Naive thymus-derived CD4-positive, alpha-beta T cell (primary cell): Measurements from ENCODE around the gene ITGB1BP2. TPM values are rescaled to one million over a fixed set of nuclear protein-coding genes. Genes with fewer than 3 reads are reported as not detected.
"Not testable (repeated sequence)": the region's sequence is repeated elsewhere in the genome, so short reads cannot be mapped to it uniquely, and the experiment has no call there.

Experiments used
- ATAC-seq: fragments of 150-1000 bp; cut with Tn5 transposase; 2 replicates; pipeline ENCODE4 v1.10.0; 2021; ENCODE audit warnings: mild to moderate bottlenecking, moderate library complexity
- CTCF ChIA-PET: fragments of 350-600 bp; sonication (Branson Sonifier 250); formaldehyde crosslinking; loops from one replicate; lab custom pipeline; 2021; ENCODE audit warnings: antibody characterized with exemption; lab: Charles Lee
- POLR2A ChIA-PET: fragments of 350-600 bp; sonication (Branson Sonifier 250); formaldehyde crosslinking; loops from one replicate; lab custom pipeline; 2021; ENCODE audit warnings: antibody characterized with exemption, inconsistent platforms; lab: Charles Lee
- DNase-seq, 9 donors: peaks; one replicate each; pipeline versions ENCODE4 v3.0.0 to v3.0.0-alpha.2; 2020 to 2022; ENCODE audit warnings: mixed read lengths in 1 of 9
- H3K27ac ChIP-seq: one replicate; pipeline ENCODE4 v1.7.0; 2013; ENCODE audit warnings: mild to moderate bottlenecking, low read depth, low read length, moderate library complexity
- H3K27me3 ChIP-seq, 2 donors: one replicate each; pipeline ENCODE4 v1.7.0; 2013; ENCODE audit warnings: low read length in 2 of 2, mild to moderate bottlenecking in 2 of 2, moderate library complexity in 2 of 2; ENCODE audit not compliant: control insufficient read depth in 2 of 2, insufficient read depth in 2 of 2
- H3K36me3 ChIP-seq, 3 experiments: 1 replicate in 2 of 3; 2 replicates in 1 of 3; pipeline ENCODE4 v1.7.0; 2013; ENCODE audit warnings: low read length in 3 of 3, mild to moderate bottlenecking in 3 of 3, moderate library complexity in 1 of 3; ENCODE audit not compliant: insufficient read depth in 3 of 3, control insufficient read depth in 2 of 3
- H3K4me1 ChIP-seq, 2 donors: one replicate each; pipeline ENCODE4 v1.7.0; 2013; ENCODE audit warnings: low read length in 2 of 2, mild to moderate bottlenecking in 2 of 2, moderate library complexity in 1 of 2; ENCODE audit not compliant: control insufficient read depth in 2 of 2, insufficient read depth in 2 of 2
- H3K4me3 ChIP-seq: 2 replicates; pipeline ENCODE4 v1.7.0; 2013; ENCODE audit warnings: mild to moderate bottlenecking, low read length
- H3K9me3 ChIP-seq, 3 experiments: 1 replicate in 2 of 3; 2 replicates in 1 of 3; pipeline ENCODE4 v1.7.0; 2013; ENCODE audit warnings: low read length in 3 of 3; ENCODE audit not compliant: control insufficient read depth in 2 of 3
- H3K27ac Mint-ChIP-seq, 9 donors: one replicate each; pipeline ENCODE4 v1.8.0; 2020 to 2022; ENCODE audit warnings: mixed read lengths in 9 of 9, mild to moderate bottlenecking in 8 of 9, moderate library complexity in 5 of 9, inconsistent platforms in 2 of 9
- H3K27me3 Mint-ChIP-seq, 5 donors: one replicate each; pipeline ENCODE4 v1.8.0; 2021 to 2022; ENCODE audit warnings: mixed read lengths in 5 of 5, mild to moderate bottlenecking in 1 of 5
- H3K36me3 Mint-ChIP-seq, 5 donors: one replicate each; pipeline ENCODE4 v1.8.0; 2020 to 2022; ENCODE audit warnings: mixed read lengths in 5 of 5, mild to moderate bottlenecking in 3 of 5, inconsistent platforms in 1 of 5
- H3K4me1 Mint-ChIP-seq, 7 donors: one replicate each; pipeline ENCODE4 v1.8.0; 2020 to 2022; ENCODE audit warnings: mixed read lengths in 7 of 7, mild to moderate bottlenecking in 3 of 7, inconsistent platforms in 1 of 7
- H3K4me3 Mint-ChIP-seq, 10 donors: one replicate each; pipeline ENCODE4 v1.8.0; 2020 to 2022; ENCODE audit warnings: mild to moderate bottlenecking in 10 of 10, mixed read lengths in 10 of 10, moderate library complexity in 6 of 10, inconsistent platforms in 2 of 10
- H3K9me3 Mint-ChIP-seq, 11 donors: one replicate each; pipeline ENCODE4 v1.8.0; 2020 to 2022; ENCODE audit warnings: mixed read lengths in 11 of 11, mild to moderate bottlenecking in 4 of 11, inconsistent platforms in 1 of 11, moderate library complexity in 1 of 11
- intact Hi-C, 2 donors: fragments of 100-400 bp; cut with micrococcal nuclease; formaldehyde crosslinking; loops; one replicate each; pipeline ENCODE4 v1.15.1; 2023
- polyA plus RNA-seq, 2 donors: library from polyadenylated mRNA; unstranded; fragments of 300-500 nt; fragmentation: Illumina TruSeq; gene quantifications; one replicate each; pipeline ENCODE4 v1.2.3, GENCODE V29; 2021
- total RNA-seq, 6 experiments: library from RNA in 5 of 6; stranded (reverse) in 5 of 6; gene quantifications; 1 replicate in 5 of 6; 2 replicates in 1 of 6; pipeline ENCODE4 v1.2.3 and lab custom pipeline; 2021 to 2026

The ITGB1BP2 gene
- total and polyA plus RNA-seq, 7 experiments from 2014 or later = 2.4 to 6.0 (median 4.6) TPM; not detected in 2

DNA sequence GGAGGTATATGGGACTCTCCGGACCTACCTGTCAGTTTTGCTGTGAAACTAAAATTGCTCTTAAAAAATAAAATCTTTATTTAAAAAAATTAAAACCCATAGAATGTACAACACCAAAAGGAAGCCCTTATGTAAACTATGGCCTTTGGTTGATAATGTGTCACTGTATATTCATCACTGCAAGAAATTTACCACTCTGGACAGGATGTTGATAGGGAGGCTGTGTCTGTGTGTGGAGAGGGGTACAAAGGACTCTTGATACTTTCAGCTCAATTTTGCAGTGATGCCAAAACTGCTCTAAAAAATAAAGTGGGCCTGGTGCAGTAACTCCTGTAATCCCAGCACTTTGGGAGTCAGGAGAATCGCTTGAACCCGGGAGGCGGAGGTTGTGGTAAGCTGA, 44.7 kb upstream of the ITGB1BP2 start:
- CTCF ChIA-PET = interaction anchor here (0.9 kb wide), 1 partner anchor 156 kb away, joined by 3 read pairs; no protein-coding TSS in a partner anchor
- H3K4me3 Mint-ChIP-seq = no peak overlapping the region

GRCh38 chrX:71268624-71269023, 32.9 kb upstream of the ITGB1BP2 start:
- H3K9me3 ChIP-seq, ATAC-seq, H3K27ac Mint-ChIP-seq, H3K9me3 Mint-ChIP-seq, H3K4me3 ChIP-seq, intact Hi-C loops, DNase-seq, H3K4me1 ChIP-seq, POLR2A ChIA-PET, CTCF ChIA-PET, H3K4me1 Mint-ChIP-seq, H3K27me3 ChIP-seq, H3K4me3 Mint-ChIP-seq, H3K27ac ChIP-seq, H3K36me3 Mint-ChIP-seq, H3K27me3 Mint-ChIP-seq, H3K36me3 ChIP-seq: not testable (repeated sequence)

More for the DNA sequence above, 44.7 kb upstream of the ITGB1BP2 start:
- Histone ChIP-seq H3K9me3 (no peaks in the 10 kb centered on the region), H3K4me3 (no peak overlapping the region), H3K4me1 (peaks cover 0 to 14% of the 10 kb centered on the region in 2 donors), H3K27ac (no peak overlapping the region), H3K27me3 (no peaks in the 10 kb centered on the region), H3K36me3 (peaks cover 0 to 3% (median 0%) of the 10 kb centered on the region in 3 experiments)
- intact Hi-C loops = no loop called here
- Mint-ChIP-seq H3K4me1 (peaks cover 0 to 20% (median 14%) of the 10 kb centered on the region in 7 donors), H3K27ac (no peak overlapping the region), H3K27me3 (no peaks in the 10 kb centered on the region), H3K36me3 (no peaks in the 10 kb centered on the region), H3K9me3 (peaks cover 0 to 3% (median 0%) of the 10 kb centered on the region in 11 donors)
- POLR2A ChIA-PET = interaction anchor here (0.7 to 3.9 kb wide), 2 partner anchors 26 to 44 kb away, joined by 3 to 38 read pairs; partner anchors contain the start of gene NONO
- ATAC-seq = no peak
- DNase-seq = no peak

DNA sequence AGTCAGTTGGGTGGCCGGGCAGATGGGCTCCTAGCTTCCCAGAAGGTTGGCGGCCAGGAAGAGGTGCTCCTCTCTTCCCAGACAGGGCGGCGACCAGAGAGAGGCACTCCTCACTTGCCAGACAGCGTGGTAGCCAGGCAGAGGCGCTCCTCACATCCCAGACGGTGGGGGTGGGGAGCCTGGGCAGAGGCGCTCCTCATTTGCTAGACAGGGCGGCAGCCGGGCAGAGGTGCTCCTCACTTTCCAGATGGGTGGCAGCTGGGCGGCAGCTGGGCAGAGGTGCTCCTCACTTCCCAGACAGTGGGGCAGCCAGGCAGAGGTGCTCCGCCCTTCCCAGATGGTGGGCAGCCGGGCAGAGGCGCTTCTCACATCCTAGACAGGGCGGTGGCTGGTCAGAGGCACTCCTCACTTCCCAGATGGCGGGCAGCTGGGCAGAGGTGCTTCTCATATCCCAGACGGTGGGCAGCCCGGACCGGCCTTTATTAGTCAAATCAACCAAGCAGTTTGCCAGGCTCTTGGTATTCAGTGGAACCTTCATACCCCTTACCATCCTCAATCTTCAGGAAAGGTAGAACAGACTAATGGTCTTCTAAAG, 31.7 kb upstream of the ITGB1BP2 start:
- H3K4me3 ChIP-seq = no peak overlapping the region
- Mint-ChIP-seq H3K4me3 (no peak overlapping the region), H3K9me3 (peaks cover 0 to 1% (median 0%) of the 10 kb centered on the region in 11 donors), H3K4me1 (peaks cover 0 to 2% (median 0%) of the 10 kb centered on the region in 7 donors), H3K36me3 (peaks cover 0 to 6% (median 0%) of the 10 kb centered on the region in 5 donors), H3K27ac (no peak overlapping the region), H3K27me3 (no peaks in the 10 kb centered on the region)
- H3K9me3 ChIP-seq = no peaks in the 10 kb centered on the region
- no peaks in the 10 kb centered on the region for H3K27me3 ChIP-seq
- ChIA-PET POLR2A (interaction anchor here (0.7 kb wide), 1 partner anchor 26 kb away, joined by 4 read pairs; no protein-coding TSS in a partner anchor), CTCF (no interaction called here)
- DNase-seq (no peak), ATAC-seq (no peak)
- no peaks in the 10 kb centered on the region for H3K4me1 ChIP-seq
- no peaks in the 10 kb centered on the region for H3K36me3 ChIP-seq
- H3K27ac ChIP-seq = no peak overlapping the region
- intact Hi-C loops = no loop called here

GRCh38 chrX:71272313-71272712, 29.2 kb upstream of the ITGB1BP2 start:
- H3K9me3 Mint-ChIP-seq = not testable (repeated sequence)

DNA sequence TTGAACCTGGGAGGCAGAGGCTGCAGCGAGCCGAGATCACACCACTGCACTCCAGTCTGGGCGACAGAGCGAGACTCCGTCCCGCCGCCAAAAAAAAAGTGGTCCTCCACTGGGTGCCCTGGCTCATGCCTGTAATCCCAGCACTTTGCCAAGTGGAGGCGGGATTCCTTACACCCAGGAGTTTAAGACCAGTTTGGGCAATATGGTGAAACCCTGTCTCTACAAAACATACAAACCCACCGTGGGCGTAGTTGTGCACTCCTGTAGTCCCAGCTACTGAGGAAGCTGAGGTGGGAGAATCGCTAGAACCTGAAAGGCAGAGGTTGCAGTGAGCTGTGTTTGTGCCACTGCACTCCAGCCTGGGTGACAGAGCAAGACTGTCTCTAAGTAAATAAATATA, 20.2 kb upstream of the ITGB1BP2 start:
- H3K27ac ChIP-seq, H3K4me3 ChIP-seq, CTCF ChIA-PET, H3K27me3 Mint-ChIP-seq, H3K4me3 Mint-ChIP-seq, ATAC-seq, H3K36me3 Mint-ChIP-seq, DNase-seq, POLR2A ChIA-PET, H3K9me3 Mint-ChIP-seq, H3K4me1 ChIP-seq, H3K36me3 ChIP-seq, H3K9me3 ChIP-seq, H3K27me3 ChIP-seq: not testable (repeated sequence)
- intact Hi-C loops = loop anchor here in 1 of 2 donors (10.0 kb wide), 1 partner anchor 826 kb away; no protein-coding TSS in a partner anchor
- Mint-ChIP-seq H3K4me1 (peaks cover 0 to 14% (median 10%) of the 10 kb centered on the region in 7 donors), H3K27ac (peak overlapping the region in 1 of 9 donors; percentile 18)

More at GRCh38 chrX:71272313-71272712, 29.2 kb upstream of the ITGB1BP2 start:
- H3K27ac Mint-ChIP-seq, intact Hi-C loops, H3K9me3 ChIP-seq, CTCF ChIA-PET, H3K4me1 ChIP-seq, H3K36me3 ChIP-seq, ATAC-seq, H3K4me3 Mint-ChIP-seq, H3K36me3 Mint-ChIP-seq, H3K27ac ChIP-seq, H3K27me3 Mint-ChIP-seq, POLR2A ChIA-PET, H3K27me3 ChIP-seq, H3K4me3 ChIP-seq, H3K4me1 Mint-ChIP-seq, DNase-seq: not testable (repeated sequence)

GRCh38 chrX:71282514-71283402, 18.8 kb upstream of the ITGB1BP2 start:
- Mint-ChIP-seq H3K4me1 (peaks cover 0 to 26% (median 13%) of the 10 kb centered on the region in 7 donors), H3K27me3 (peaks cover 0 to 3% (median 0%) of the 10 kb centered on the region in 5 donors), H3K27ac (peak overlapping the region; percentile 97 to 100 (median 99)), H3K4me3 (peak overlapping the region; percentile 94 to 99 (median 98)), H3K9me3 (peaks cover 0 to 3% (median 0%) of the 10 kb centered on the region in 11 donors), H3K36me3 (peaks cover 0 to 8% (median 0%) of the 10 kb centered on the region in 5 donors)
- ChIA-PET POLR2A (interaction anchor here (0.6 to 2.9 kb wide), 20 partner anchors 9 to 266 kb away, joined by 3 to 54 read pairs (median 5); partner anchors contain the start of genes IL2RG, ITGB1BP2, MED12 and OGT), CTCF (interaction anchor here (0.5 to 1.4 kb wide), 6 partner anchors 29 to 313 kb away, joined by 3 to 4 read pairs (median 3); partner anchors contain the start of genes TAF1 and ZMYM3)
- H3K27ac ChIP-seq = peak overlapping the region; percentile 93
- peak; percentile 56 for ATAC-seq
- no peaks in the 10 kb centered on the region for H3K27me3 ChIP-seq
- H3K36me3 ChIP-seq = peaks cover 0 to 7% (median 0%) of the 10 kb centered on the region in 3 experiments
- intact Hi-C loops = loop anchor here (1.0 to 10.0 kb wide), 12 partner anchors 28 to 828 kb away; partner anchors contain the start of genes SNX12 (in 2 of the 2), TAF1 (in 2 of the 2), ZMYM3 (in 2 of the 2) and FOXO4 (in 1 of the 2)
- peak overlapping the region; percentile 88 for H3K4me3 ChIP-seq
- DNase-seq = peak in 5 of 9 donors; percentile 8 to 78 (median 42)
- no peaks in the 10 kb centered on the region for H3K9me3 ChIP-seq
- peaks cover 0 to 8% of the 10 kb centered on the region in 2 donors for H3K4me1 ChIP-seq
